PC-3 (cell line): ENCODE data around the gene CYP21A2.

Source experiments
- EZH2 ChIP-seq: fragments of 300-600 bp; sonication (generic); IDR thresholded peaks from one replicate; pipeline ENCODE4 v1.6.1; 2017; ENCODE audit warnings: antibody characterized with exemption, mild to moderate bottlenecking, low read length; ENCODE audit not compliant: unreplicated experiment
- TF ChIP-seq, protein P1 (sequence below): fragments of 300-600 bp; sonication (generic); conservative IDR thresholded peaks from 2 replicates; pipeline ENCODE4 v1.5.1; 2017; ENCODE audit warnings: antibody characterized with exemption, low read depth, mild to moderate bottlenecking, low read length

DNA sequence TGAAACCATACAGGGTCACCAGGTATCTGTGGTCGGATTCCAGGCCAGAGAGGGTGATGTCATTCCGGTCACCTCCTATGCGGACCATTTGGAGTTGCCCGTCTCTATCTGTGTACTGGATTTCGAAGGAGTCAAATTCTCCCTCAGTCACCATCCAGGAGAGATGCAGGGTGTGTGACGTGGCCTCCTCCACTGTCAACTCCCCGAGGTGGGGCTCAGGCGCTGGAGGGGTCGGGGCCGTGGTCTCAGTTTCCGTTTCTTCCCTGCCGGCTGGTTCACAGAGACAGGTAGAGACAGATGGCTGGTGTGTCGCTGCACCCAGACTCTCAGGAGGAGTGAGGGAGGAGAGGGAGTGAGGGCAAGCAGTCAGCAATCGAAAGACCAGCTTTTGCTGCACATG lies 30.7 kb downstream of the CYP21A2 start:
- TF ChIP-seq, protein P1, sequence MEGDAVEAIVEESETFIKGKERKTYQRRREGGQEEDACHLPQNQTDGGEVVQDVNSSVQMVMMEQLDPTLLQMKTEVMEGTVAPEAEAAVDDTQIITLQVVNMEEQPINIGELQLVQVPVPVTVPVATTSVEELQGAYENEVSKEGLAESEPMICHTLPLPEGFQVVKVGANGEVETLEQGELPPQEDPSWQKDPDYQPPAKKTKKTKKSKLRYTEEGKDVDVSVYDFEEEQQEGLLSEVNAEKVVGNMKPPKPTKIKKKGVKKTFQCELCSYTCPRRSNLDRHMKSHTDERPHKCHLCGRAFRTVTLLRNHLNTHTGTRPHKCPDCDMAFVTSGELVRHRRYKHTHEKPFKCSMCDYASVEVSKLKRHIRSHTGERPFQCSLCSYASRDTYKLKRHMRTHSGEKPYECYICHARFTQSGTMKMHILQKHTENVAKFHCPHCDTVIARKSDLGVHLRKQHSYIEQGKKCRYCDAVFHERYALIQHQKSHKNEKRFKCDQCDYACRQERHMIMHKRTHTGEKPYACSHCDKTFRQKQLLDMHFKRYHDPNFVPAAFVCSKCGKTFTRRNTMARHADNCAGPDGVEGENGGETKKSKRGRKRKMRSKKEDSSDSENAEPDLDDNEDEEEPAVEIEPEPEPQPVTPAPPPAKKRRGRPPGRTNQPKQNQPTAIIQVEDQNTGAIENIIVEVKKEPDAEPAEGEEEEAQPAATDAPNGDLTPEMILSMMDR, result no peak
- no peak for TF ChIP-seq EZH2
